ENCODE measurements around the gene NEK7. TPM values are rescaled to one million over a fixed set of nuclear protein-coding genes. Genes with fewer than 3 reads are reported as not detected.

NEK7 gene
- total and polyA plus RNA-seq, 2 of the 4 experiments (the other 2 are of a cell fraction): 89.0 to 467 TPM

GRCh38 chr1:198211696-198212095 lies 54.9 kb downstream of the NEK7 start:
- Histone ChIP-seq H4K8ac (ENCODE audit: low read depth in 2 of 2, low read length in 2 of 2) (no peak overlapping the region), H3K9me1 (ENCODE audit: insufficient read depth, low read length) (peaks cover 20% of the 10 kb centered on the region), H3K36me3 (ENCODE audit: control insufficient read depth, insufficient read depth, low read length) (peaks cover 10% of the 10 kb centered on the region), H4K5ac (ENCODE audit: low read depth, low read length) (no peak overlapping the region), H2AK5ac (ENCODE audit: low read depth, low read length) (no peak overlapping the region), H3K14ac (replicated peaks; ENCODE audit: low read depth, low read length) (no peak overlapping the region), H3K4ac (ENCODE audit: low read depth, low read length) (no peak overlapping the region), H2BK5ac (ENCODE audit: low read depth, low read length, poor library complexity, severe bottlenecking) (peak overlapping the region; percentile 34), H4K91ac (ENCODE audit: insufficient read depth, low read depth, low read length) (no peak overlapping the region; the same call in 1 of the 2 replicates), H3K23ac (ENCODE audit: low read depth, low read length) (no peak overlapping the region), H3K4me3 (ENCODE audit: insufficient read depth, low read depth, low read length) (no peak overlapping the region), H3K56ac (ENCODE audit: extremely low read depth, insufficient read depth, low read length) (no peak overlapping the region), H2BK120ac (ENCODE audit: low read depth, low read length) (no peak overlapping the region), H3K27me3 (ENCODE audit: control insufficient read depth, insufficient read depth, low read length) (no peaks in the 10 kb centered on the region), H2AK9ac (replicated peaks; ENCODE audit: low read depth, low read length, poor library complexity) (no peak overlapping the region), H3K79me1 (ENCODE audit: low read depth in 1 of 2, low read length in 2 of 2) (peaks cover 32 to 52% of the 10 kb centered on the region in 2 experiments), H3K18ac (ENCODE audit: low read depth, low read length) (no peak overlapping the region), H3K4me2 (ENCODE audit: low read depth, low read length) (no peak overlapping the region), H2AFZ (replicated peaks; ENCODE audit: low read length, poor library complexity) (peak overlapping the region; percentile 23), H4K20me1 (ENCODE audit: insufficient read depth, low read length) (peaks cover 23% of the 10 kb centered on the region), H3K9ac (ENCODE audit: low read depth, low read length) (no peak overlapping the region), H2BK15ac (ENCODE audit: low read depth, low read length) (peak overlapping the region; percentile 63; the same call in 1 of the 3 replicates), H3K27ac (ENCODE audit: insufficient read depth, low read length) (no peak overlapping the region), H3K4me1 (ENCODE audit: control insufficient read depth, insufficient read depth, low read length) (peaks cover 5% of the 10 kb centered on the region; the same call in 1 of the 2 replicates), H2BK20ac (ENCODE audit: low read depth, low read length) (no peak overlapping the region), H3K9me3 (ENCODE audit: control insufficient read depth, insufficient read depth, low read length) (peaks cover 7% of the 10 kb centered on the region; the same call in 1 of the 2 replicates)
- WGBS, 2 experiments (ENCODE audit: extremely low coverage in 2 of 2, insufficient read length in 1 of 2): 97% methylated on average over 4 of the region's 11 CpGs; no CpG with 5 or more reads in 1 of the 2 experiments
- ChIA-PET POLR2A (ENCODE audit: unreplicated experiment) (no interaction called here), CTCF (no interaction called here)
- intact Hi-C loops (cut with micrococcal nuclease): no loop called here
- in situ Hi-C loops (cut with MboI; ENCODE audit: low sequenced_read_pairs): no loop called here
- DNase-seq (no peak), ATAC-seq (ENCODE audit: low read depth) (no peak)
- dilution Hi-C loops (cut with HindIII; ENCODE audit: low sequenced_read_pairs, unreplicated experiment): no loop called here
- BruUV-seq (replicated peaks): no TSS peak
- TF ChIP-seq CHD1 (IDR thresholded peaks at IDR 0.05; ENCODE audit: low read depth, low read length): no peak
- TF ChIP-seq SMC3 (IDR thresholded peaks at IDR 0.05; ENCODE audit: low read depth, low read length): no peak
- TF ChIP-seq USF2 (IDR thresholded peaks at IDR 0.05; ENCODE audit: low read depth, low read length): no peak
- TF ChIP-seq MAZ (IDR thresholded peaks at IDR 0.05; ENCODE audit: borderline replicate concordance, low read depth, low read length): no peak
- TF ChIP-seq CEBPB (IDR thresholded peaks at IDR 0.05; ENCODE audit: low read depth, low read length): no peak
- TF ChIP-seq CTCF (conservative IDR thresholded peaks at IDR 0.05; ENCODE audit: low read depth, low read length): no peak
- no peak for TF ChIP-seq RCOR1 (IDR thresholded peaks at IDR 0.05; ENCODE audit: insufficient replicate concordance, low read length)
